Measurements from ENCODE around the gene LCN12. TPM values are rescaled to one million over a fixed set of nuclear protein-coding genes. Genes with fewer than 3 reads are reported as not detected.

Gene LCN12
- total RNA-seq, 1 donor from 2014 or later, result 20.7 TPM

GRCh38 chr9:136964833-136965422 lies 12.9 kb downstream of the LCN12 start:
- intact Hi-C loops (cut with DNase I), result no loop called here
- DNase-seq (ENCODE audit: low spot score), result no peak

DNA sequence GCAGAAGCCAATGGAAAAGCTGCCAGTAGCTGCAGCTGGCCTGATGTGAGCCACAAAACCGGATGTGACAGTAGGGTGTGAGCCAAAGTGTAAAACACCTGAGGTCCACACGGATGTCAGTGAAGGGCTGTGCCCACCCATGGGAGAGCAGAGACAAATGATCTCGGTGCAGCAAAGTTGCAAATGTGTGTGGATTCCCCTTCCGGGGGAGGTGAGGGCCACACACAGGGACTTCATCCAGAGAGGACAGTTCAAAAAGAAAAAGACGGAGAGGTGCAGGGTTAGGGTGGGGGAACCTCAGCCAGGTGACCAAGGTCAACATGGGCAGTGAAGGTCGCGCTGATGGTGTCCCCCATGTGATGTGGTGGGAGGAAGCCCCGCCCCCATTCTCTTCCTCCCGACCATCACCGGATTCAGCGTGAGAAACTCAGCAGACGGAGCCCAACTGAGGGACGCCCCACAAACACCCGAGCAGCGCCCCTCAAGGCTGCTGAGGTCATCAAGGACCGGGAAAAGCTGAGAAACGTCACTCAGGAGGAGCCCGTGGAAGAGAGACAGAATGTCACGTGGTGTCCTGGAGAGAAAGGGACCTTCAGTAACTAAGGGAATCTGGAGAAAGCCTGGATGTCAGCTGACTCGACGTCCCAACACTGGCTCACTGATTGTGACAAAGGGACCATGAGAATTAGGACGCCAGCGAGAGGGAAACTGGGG lies 13.9 kb downstream of the LCN12 start:
- intact Hi-C loops (cut with DNase I), result no loop called here
- no peak for DNase-seq (ENCODE audit: low spot score)

DNA sequence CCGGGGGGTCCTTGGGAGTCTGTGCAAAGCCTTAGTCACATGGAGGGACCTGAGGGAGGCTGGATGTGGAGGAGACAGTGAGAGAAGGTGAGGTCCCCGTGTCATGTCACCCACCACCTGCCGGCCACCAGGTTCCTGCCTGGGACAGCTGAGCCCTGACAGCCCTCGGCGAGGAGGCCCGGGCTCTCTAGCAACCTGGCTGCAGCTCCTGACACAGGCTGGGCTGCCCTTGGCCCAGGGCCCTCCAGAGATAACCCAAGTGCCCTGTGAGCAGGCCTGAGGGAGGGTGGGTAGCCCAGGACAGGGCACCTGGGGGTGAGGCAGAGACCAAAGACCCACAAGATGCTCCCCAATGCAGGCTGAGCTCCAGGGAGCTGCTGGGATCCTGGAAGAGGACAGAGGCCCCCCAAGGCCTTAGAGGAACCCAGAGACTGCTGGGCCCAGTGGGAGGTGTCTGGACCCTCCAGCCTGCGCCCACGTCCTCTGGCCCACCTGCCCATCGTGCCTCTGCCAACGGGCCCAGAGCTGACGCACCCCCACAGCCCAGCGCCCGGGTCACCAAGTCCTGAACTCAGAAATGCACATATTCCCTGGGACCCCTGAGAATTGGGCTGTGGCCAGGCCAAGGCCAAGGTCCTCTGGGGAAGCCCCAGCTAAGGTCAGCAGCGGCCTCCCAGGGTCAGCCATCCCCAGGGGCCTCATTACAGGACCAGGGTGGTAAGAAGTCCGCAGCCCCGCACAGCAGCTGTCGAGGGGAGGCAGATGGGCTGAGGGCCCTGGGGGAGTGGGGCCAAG lies 16.5 kb downstream of the LCN12 start:
- DNase-seq (ENCODE audit: low spot score), result no peak
- intact Hi-C loops (cut with DNase I), result no loop called here

- DNase-seq (ENCODE audit: low spot score), result no peak
- intact Hi-C loops (cut with DNase I), result no loop called here
Observed at GRCh38 chr9:136969150-136969549, 17.1 kb downstream of the LCN12 start.

GRCh38 chr9:136969774-136970173 lies 17.7 kb downstream of the LCN12 start:
- no peak for DNase-seq (ENCODE audit: low spot score)
- intact Hi-C loops (cut with DNase I), result no loop called here

DNA sequence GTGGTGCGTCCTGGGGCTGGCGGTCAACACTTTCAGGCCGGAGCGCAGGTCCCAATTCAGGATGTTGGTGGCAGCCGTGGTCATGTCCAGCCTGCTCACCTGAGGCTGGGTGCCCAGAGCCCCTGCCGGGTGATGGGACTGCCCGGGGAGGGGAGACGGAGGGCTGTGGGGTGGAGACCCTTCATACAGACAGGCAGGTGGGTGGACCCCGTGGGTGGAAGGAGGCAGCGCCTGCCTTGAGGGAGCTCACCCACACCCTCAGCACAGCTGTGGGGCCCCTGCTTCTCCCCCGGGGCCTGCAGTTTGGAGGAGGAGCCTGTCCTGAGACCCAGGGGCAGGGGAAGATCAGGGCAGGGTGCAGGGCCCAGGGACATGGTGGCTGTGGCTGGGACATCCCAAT lies 18.3 kb downstream of the LCN12 start:
- intact Hi-C loops (cut with DNase I), result no loop called here
- DNase-seq (ENCODE audit: low spot score), result no peak

DNA sequence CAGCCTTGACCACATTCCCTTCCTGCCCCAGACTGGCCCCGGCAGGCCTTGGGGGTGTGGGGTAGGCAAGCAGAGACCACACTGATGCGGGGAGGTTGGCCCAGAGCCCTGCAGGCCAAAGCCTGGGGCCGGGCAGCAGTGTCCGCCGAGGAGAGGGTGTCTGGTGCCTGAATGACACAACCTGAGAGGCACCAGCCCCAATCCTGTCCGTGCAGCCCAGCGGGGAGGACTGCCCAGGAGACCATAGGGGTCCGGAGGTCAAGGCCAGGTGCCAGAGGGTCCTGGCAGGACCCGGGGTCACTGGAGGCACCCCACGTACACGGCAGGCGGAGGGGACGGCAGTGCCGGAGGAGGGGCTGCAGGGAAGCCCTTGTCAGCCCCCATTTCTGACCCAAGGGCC lies 19.7 kb downstream of the LCN12 start:
- DNase-seq (ENCODE audit: low spot score), result no peak
- intact Hi-C loops (cut with DNase I), result no loop called here

DNA sequence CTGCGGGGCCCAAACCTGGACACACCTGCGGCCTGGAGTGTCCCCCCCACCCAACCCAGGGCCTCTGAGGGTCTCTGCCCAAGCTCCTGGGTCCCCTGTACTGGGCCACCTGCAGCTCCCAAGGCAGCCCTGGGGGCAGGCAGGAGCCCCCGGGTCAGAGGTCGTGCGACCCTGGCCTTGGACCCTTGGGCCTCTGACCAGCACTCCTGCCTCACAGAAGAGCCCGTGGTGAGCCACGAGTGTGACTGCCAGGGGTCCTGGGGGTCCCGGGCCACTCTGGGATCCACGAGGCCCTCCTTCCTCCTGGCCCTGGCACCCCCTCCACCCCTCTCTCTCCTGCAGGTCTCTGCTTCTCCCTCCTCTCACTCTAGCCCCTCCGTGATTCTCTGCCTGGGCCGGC lies 20.3 kb downstream of the LCN12 start:
- intact Hi-C loops (cut with DNase I), result no loop called here
- no peak for DNase-seq (ENCODE audit: low spot score)

- intact Hi-C loops (cut with DNase I), result no loop called here
- no peak for DNase-seq (ENCODE audit: low spot score)
Observed at GRCh38 chr9:136972743-136973142, 20.7 kb downstream of the LCN12 start.

- no peak for DNase-seq (ENCODE audit: low spot score)
- intact Hi-C loops (cut with DNase I), result loop anchor here (2.0 kb wide), 1 partner anchor 21 kb away; the partner anchor contains the start of gene LCN12
Observed at GRCh38 chr9:136973618-136974617, 21.8 kb downstream of the LCN12 start.

- intact Hi-C loops (cut with DNase I), result loop anchor here (2.0 kb wide), 1 partner anchor 22 kb away; the partner anchor contains the start of gene LCN12
- no peak for DNase-seq (ENCODE audit: low spot score)
Observed at GRCh38 chr9:136974817-136975535, 22.9 kb downstream of the LCN12 start.

DNA sequence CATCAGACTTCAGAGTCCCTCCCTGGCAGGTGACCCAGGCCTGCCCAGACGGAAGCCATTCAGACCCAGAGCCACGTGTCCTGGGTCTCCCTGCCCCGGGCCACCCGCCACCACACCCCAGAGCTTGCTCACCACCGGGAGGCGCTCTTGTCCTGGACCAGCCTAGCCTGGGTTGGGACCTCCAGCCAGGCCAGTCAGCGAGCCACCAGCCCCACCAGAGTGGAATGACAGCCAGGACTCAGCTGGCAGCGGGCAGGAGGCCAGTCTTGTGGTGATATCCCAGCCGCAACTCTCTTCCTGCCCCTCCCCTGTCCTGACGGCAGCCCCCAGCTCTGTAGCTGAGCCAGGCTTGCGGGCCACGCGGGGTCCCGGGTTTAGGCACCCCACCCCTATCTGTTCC lies 23.6 kb downstream of the LCN12 start:
- DNase-seq (ENCODE audit: low spot score), result no peak
- intact Hi-C loops (cut with DNase I), result loop anchor here (2.0 kb wide), 2 partner anchors 17 to 23 kb away; partner anchors contain the start of genes LCN12 and PAXX

- intact Hi-C loops (cut with DNase I), result loop anchor here (2.0 kb wide), 1 partner anchor 16 kb away; the partner anchor contains the start of gene PAXX
Observed at GRCh38 chr9:136977223-136977622, 25.1 kb downstream of the LCN12 start, which contains the start of gene PTGDS. Gene PTGDS (plus strand): TSS chr9:136977504. CDS start chr9:136977579, 75 bp downstream.

DNA sequence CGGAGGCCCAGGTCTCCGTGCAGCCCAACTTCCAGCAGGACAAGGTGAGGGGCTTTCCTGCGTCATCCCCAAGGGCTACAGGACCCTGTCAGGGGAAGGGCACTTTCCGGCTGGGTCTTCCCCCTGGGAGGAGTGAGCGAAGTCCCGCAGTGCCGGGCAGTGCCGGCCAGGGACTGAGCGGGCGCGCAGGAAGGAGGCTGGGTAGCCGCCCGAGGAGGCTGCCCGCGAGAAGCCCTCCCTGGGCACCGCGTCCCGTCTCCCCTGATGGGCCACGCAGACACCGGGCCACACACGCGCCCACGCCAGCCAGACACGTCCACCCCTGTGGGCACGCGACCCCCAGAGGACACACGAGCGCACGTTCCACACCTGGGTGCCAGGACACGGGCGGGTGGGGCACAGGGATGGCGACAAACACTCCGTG lies 25.6 kb downstream of the LCN12 start:
- DNase-seq (ENCODE audit: low spot score), result no peak
- intact Hi-C loops (cut with DNase I), result loop anchor here (2.0 kb wide), 1 partner anchor 15 kb away; the partner anchor contains the start of gene PAXX

More at GRCh38 chr9:136977223-136977622, 25.1 kb downstream of the LCN12 start, which contains the start of gene PTGDS:
- DNase-seq (ENCODE audit: low spot score), result peak; percentile 85

GRCh38 chr9:136978073-136978864 lies 26.2 kb downstream of the LCN12 start:
- peak; percentile 91 for DNase-seq (ENCODE audit: low spot score)
- intact Hi-C loops (cut with DNase I), result no loop called here

GRCh38 chr9:136978865-136979544 lies 26.9 kb downstream of the LCN12 start:
- DNase-seq (ENCODE audit: low spot score), result no peak
- intact Hi-C loops (cut with DNase I), result no loop called here

Data from cardiac septum (tissue), 1 donor.